ENCODE data around the gene MAML2.

DNA sequence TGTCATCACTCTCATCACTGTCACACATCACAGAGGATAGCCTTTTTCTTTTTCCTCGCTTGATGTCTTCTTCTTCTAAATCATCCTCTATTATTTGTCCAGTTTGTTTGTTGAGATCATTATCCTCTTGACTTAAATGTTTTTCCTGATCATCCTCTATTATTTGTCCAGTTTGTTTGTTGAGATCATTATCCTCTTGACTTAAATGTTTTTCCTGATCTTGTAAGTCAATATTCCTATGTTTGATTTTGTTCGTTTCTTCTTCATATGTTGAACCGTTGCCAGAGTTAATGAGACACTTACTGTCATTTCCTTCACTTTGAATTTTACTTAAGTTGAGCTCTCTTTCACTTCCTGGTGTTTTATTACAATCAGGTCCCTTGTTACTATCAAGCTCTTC lies 41.2 kb upstream of the MAML2 start:
- TF ChIP-seq POLR2A (IDR thresholded peaks at IDR 0.05), result no peak
- TF ChIP-seq, protein P1, sequence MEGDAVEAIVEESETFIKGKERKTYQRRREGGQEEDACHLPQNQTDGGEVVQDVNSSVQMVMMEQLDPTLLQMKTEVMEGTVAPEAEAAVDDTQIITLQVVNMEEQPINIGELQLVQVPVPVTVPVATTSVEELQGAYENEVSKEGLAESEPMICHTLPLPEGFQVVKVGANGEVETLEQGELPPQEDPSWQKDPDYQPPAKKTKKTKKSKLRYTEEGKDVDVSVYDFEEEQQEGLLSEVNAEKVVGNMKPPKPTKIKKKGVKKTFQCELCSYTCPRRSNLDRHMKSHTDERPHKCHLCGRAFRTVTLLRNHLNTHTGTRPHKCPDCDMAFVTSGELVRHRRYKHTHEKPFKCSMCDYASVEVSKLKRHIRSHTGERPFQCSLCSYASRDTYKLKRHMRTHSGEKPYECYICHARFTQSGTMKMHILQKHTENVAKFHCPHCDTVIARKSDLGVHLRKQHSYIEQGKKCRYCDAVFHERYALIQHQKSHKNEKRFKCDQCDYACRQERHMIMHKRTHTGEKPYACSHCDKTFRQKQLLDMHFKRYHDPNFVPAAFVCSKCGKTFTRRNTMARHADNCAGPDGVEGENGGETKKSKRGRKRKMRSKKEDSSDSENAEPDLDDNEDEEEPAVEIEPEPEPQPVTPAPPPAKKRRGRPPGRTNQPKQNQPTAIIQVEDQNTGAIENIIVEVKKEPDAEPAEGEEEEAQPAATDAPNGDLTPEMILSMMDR (IDR thresholded peaks at IDR 0.05), result no peak
- no peak for TF ChIP-seq POLR2AphosphoS5 (IDR thresholded peaks at IDR 0.05)

Measured in stomach (tissue), 4 donors.